DMS53 treated with DMSO at 0.1 percent for 48 hours (cell line): ENCODE measurements around the gene ABCG8.

Source experiments
- DNase-seq: peaks from one replicate; lab custom pipeline; 2025; ENCODE audit not compliant: unreplicated experiment; lab: John Stamatoyannopoulos, UW

The ABCG8 gene

DNA sequence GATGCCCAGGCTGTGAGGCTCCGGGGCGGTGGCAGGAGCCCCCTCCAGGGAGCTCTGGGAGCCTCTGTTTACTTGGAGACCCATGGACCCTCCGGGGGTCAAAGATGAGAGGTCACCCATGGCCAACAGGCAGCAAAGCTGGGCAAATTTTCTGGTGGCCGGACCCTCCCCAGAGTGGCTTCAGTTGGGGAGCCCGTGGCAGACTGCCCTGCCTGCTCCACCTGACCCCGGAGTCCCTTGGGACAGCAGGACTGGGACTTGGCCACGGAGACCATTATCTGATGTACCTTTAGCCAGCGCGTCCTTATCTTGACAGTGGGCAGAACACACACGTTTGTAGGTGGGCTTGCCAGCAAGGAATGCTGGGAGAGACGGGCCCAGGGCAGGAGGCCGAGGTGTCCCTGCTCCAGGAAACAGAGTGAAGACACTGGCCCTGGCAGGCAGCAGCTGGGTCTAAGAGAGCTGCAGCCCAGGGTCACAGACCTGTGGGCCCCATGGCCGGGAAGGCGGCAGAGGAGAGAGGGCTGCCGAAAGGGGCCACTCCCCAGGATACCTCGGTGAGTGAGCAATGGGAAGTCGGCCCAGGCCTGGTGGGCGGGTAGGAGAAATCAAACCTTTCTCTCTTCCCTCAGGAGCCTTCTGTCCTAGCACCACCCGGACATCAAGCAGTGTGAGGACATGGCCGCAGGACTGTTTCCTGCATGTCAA, at the start of gene ABCG8, which contains the start of gene ABCG5:
Gene ABCG8, plus strand, starts transcription at position 412 of the 708 bp plus-strand sequence. Its CDS starts 83 bp downstream, at position 495.
Gene ABCG5, minus strand, starts transcription at position 280 of the 708 bp plus-strand sequence. Its CDS starts 160 bp downstream, at position 120.
- DNase-seq: no peak

- no peak for DNase-seq
These were observed 48.6 kb upstream of the ABCG8 start for GRCh38 chr2:43790147-43790546.

GRCh38 chr2:43791035-43791765, 47.6 kb upstream of the ABCG8 start:
- DNase-seq: no peak

- DNase-seq: peak; percentile 71
These were observed 46.1 kb upstream of the ABCG8 start for GRCh38 chr2:43792653-43793052.

GRCh38 chr2:43794956-43795355, 43.8 kb upstream of the ABCG8 start:
- no peak for DNase-seq

DNA sequence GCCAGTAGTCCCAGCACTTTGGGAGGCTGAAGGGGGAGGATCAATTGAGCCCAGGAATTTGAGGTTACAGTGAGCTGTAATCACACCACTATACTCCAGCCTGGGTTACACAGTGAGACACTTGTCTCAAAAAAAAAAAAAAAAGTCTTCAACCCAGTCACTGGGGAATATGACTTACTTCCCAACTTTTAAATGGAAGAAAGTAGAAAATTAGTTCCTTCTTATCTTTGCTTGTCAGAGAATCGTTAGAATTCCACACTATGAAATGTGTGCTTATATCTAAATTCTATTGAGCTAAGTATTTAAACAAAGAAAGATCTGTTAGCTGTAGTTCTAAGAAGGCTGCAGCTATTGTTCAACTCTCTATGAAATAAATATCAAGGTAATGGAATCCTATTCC, 42.6 kb upstream of the ABCG8 start:
- DNase-seq: no peak

DNA sequence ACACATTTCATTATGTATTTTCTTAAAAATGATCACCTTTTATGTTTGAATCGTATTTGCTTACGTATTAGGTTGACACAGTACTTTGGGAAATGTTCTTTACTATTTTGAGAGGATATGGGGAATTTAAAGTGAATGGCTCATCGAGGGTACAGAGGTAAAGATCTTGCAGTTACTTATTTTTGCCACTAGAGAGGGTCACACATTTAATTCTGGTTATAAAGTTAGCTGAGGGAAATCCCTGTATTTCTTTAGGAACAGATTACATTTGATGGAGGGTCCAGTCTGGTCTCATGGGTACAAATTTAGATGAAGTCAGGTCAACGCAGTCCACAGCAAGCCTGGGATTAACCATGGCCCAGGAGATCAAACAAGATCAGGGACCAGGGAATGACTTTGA, 40.5 kb upstream of the ABCG8 start:
- DNase-seq: peak; percentile 16

DNA sequence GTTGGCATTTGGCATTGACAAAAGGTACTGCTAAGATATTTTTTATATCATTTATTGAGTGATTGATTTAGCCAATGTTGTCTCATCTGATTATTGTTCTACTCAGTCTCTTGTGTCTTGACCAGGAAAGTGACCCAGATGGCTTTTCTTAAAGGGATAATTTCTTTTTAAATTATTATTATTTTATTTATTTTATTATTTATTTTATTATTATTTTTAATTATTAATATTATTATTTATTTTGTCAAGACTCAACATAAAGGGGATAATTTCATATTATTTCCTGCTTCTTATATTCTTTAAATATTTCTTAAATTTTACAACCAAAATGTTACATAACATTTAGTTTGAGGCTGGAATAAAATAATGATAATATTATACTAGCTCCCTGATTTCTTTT, 37.9 kb upstream of the ABCG8 start:
- DNase-seq: no peak

GRCh38 chr2:43802135-43802534, 36.6 kb upstream of the ABCG8 start:
- no peak for DNase-seq

DNA sequence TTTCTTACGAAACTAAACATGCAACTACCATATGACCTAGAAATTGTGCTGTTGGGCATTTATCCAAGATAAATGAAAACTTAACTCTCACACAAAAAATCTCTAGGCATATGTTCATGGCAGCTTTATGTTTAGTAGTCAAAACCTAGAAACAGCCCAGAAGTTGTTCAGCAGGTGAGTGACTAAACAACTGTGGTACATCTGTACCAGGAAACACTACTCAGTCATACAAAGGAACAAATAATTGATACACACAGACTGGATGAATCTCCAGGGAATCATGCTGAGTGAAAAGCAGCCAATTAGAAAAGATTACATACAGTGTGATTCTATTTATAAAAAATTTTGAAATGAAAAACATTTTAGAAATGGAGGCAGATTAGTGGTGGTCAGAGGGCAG, 35.7 kb upstream of the ABCG8 start:
- no peak for DNase-seq

GRCh38 chr2:43806719-43807031, 32.1 kb upstream of the ABCG8 start:
- DNase-seq: no peak

DNA sequence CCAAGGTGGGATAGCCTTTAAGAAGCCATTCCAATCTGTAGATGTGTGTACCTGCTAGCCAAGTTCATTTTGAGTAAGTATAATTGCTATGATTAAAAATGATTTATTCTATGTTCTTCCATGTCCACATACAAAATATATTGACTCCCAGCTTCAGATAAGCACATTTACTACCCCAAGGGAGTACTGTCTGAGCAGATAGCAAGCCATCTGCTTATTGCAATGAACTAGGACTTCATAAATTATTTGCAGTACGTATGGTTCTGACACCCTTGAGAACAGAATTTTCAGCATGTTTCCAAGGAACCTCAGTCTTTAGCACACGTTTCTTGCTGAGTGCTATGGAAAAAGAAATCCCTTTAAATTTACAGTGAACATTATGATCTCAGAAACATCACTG, 28.3 kb upstream of the ABCG8 start:
- DNase-seq: no peak

GRCh38 chr2:43810888-43811287, 27.9 kb upstream of the ABCG8 start:
- no peak for DNase-seq

- DNase-seq: no peak
These were observed 26.8 kb upstream of the ABCG8 start for GRCh38 chr2:43812006-43812405.

- DNase-seq: no peak
These were observed 25.8 kb upstream of the ABCG8 start for GRCh38 chr2:43812947-43813346.

- DNase-seq: no peak
These were observed 24.1 kb upstream of the ABCG8 start for GRCh38 chr2:43814711-43815110.

DNA sequence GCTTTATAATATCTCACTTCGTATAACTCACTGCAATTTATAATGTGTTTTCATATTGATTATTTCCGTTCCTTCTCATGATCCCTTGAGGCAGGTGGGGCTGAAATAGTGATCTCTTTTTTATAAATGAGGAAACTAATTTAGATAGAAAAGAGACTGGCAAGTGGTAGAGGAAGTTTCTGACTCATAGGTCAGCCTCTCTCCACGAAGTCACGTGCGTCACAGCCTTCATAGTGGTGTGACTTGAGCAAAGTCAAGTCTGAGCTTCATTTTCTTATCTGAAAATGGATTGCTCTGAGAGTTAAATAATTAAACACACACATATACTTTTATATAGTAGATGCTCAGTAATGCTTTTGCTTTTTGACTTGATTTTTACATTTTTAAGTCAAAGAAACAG, 20.0 kb upstream of the ABCG8 start:
- no peak for DNase-seq

DNA sequence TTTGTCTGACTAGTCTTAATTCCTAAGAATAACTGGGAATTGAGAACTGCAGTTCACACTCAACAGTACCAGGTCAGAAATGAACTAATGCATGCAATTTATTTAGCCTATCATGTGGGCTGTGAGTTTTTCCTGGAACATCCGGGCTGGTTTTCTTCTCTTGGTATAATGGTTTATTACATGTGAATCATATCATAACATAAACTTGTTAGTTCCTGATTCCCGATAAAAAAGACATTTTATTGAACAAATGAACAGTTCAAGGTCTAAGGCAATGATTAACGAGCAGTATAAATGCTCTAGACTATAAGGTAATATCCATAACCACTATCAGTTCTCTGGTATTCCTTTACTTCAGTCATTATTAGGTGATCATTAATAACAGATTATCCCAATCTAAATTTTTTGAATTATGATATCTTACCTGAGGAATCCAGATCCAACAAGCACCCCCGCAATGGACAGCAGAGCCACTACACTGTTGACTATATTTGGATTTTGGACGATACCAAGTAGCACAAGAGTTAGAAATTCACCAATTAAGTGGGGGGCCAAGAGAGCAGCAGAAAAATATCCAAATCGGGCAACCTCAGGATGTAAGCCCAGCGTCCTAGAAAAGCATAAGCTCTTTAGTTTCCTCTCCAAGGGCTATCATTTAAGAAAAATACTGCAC, 19.1 kb upstream of the ABCG8 start:
- no peak for DNase-seq

DNA sequence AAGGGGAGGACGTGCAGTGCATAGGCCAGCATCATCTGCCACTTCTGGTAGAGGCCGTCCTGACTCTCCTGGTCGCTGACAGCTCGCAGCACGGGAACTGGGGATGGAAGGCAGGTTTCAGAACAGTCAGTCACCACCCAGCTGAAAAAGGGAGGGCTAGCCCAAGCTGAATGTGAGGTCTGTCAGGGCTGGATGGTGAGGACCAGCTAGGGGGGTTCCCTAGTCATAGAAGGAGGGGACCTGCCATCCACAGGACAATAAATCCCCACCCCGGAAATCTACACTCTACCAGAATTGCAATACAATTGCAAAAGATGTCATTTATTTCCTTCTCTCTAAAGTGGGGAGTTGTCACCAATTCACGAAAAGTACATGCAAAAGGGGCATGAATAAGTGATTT, 15.9 kb upstream of the ABCG8 start:
- DNase-seq: no peak

- DNase-seq: no peak
These were observed 15.0 kb upstream of the ABCG8 start for GRCh38 chr2:43823751-43824150.

DNA sequence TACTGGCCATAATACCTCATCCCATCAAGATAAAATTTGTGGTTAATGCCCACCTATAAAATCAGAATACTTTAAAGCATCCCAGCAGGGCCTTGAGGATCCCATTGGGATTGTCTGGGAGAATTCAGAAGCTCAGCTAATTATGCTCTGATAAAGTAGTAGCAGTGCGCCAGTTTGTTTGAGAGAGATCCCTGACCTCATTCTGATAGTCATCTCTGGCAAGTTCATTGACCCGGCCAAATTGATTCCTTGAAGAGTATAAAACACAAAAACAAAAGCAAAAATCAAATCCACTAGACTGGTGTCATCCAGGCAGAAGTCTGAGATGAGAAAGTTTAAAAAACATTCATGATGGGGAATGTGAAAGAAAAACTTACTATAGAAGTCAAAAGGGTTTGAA, 14.3 kb upstream of the ABCG8 start:
- no peak for DNase-seq

DNA sequence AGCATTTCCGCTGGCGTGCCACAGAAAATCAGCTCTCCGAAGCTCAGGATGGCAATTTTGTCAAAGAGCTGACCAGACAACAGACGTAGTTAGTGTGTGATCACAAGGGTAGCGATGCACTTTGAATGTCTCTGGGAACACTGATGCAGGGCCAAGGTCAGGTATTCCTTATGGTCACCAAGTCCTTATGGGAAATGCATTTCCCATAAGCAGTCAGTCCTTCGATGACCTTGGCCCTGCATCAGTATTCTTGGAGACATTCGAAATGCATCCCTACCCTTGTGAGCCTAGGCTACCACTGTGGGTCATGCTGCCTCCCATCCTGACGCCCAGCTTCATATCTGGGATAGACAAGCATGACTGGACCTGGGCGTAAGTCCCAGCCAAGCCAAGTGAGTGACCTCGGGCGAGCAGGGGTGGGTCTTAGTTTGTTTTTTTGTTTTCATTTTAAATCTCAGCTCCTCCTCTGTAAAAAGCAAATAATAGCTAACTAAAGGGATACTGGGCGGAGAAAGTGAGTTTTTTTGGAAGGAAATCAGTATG, 13.7 kb upstream of the ABCG8 start:
- DNase-seq: no peak
